NCI-H226 (cell line): Measurements from ENCODE around the gene TCF4.
A peak's percentile ranks its signal among the peaks of the same experiment; 100 is the strongest.

Source experiments
- DNase-seq: peaks from one replicate; pipeline ENCODE4 v3.0.0-alpha.2; 2015

TCF4 gene

GRCh38 chr18:55338978-55339650 is 248.9 kb downstream of the TCF4 start:
- DNase-seq: no peak

GRCh38 chr18:55337908-55338521 is 250.0 kb downstream of the TCF4 start:
- DNase-seq: no peak

- no peak for DNase-seq
These were observed 250.9 kb downstream of the TCF4 start for GRCh38 chr18:55337138-55337537.

GRCh38 chr18:55336438-55337100 is 251.4 kb downstream of the TCF4 start:
- DNase-seq: no peak

GRCh38 chr18:55334875-55335274 is 253.1 kb downstream of the TCF4 start:
- no peak for DNase-seq

- no peak for DNase-seq
These were observed 256.7 kb downstream of the TCF4 start for GRCh38 chr18:55331301-55331700.

- DNase-seq: no peak
These were observed 259.7 kb downstream of the TCF4 start for GRCh38 chr18:55328301-55328700.

- no peak for DNase-seq
These were observed 260.5 kb downstream of the TCF4 start for GRCh38 chr18:55327454-55327853.

- no peak for DNase-seq
These were observed 261.9 kb downstream of the TCF4 start for GRCh38 chr18:55326134-55326533.

GRCh38 chr18:55324166-55324565 is 263.8 kb downstream of the TCF4 start:
- no peak for DNase-seq

- DNase-seq: no peak
These were observed 264.7 kb downstream of the TCF4 start for GRCh38 chr18:55323051-55323994.

- peak; percentile 5 for DNase-seq
These were observed 265.7 kb downstream of the TCF4 start for GRCh38 chr18:55322178-55322735.

- DNase-seq: peak; percentile 23
These were observed 266.5 kb downstream of the TCF4 start for GRCh38 chr18:55321265-55322177.

GRCh38 chr18:55320424-55321264 is 267.3 kb downstream of the TCF4 start:
- DNase-seq: no peak

- DNase-seq: no peak
These were observed 268.4 kb downstream of the TCF4 start for GRCh38 chr18:55319459-55320193.

GRCh38 chr18:55318951-55319441 is 269.0 kb downstream of the TCF4 start:
- DNase-seq: no peak

GRCh38 chr18:55317864-55318263 is 270.1 kb downstream of the TCF4 start:
- DNase-seq: no peak

- DNase-seq: no peak
These were observed 270.7 kb downstream of the TCF4 start for GRCh38 chr18:55317324-55317723.

- DNase-seq: no peak
These were observed 271.4 kb downstream of the TCF4 start for GRCh38 chr18:55316486-55317184.
